Panc1 (cell line): ENCODE data around the gene DCUN1D2. TPM values are rescaled to one million over a fixed set of nuclear protein-coding genes. Genes with fewer than 3 reads are reported as not detected.

ENCODE experiments used
- ATAC-seq: fragments of 200-7000 bp; cut with Tn5 transposase; 2 replicates; pipeline ENCODE4 v1.9.1; 2020; ENCODE audit warnings: mild to moderate bottlenecking, moderate library complexity
- BruUV-seq: library from RNA; stranded (reverse); fragments of 400-500 nt; replicated peaks from 2 replicates; lab custom pipeline; 2021; lab: Mats Ljungman, UMichigan
- CTCF ChIA-PET: fragments of 300-600 bp; sonication (Branson Sonifier 250); formaldehyde crosslinking; loops from one replicate; lab custom pipeline; 2022; ENCODE audit warnings: antibody characterized with exemption; lab: Charles Lee
- POLR2A ChIA-PET: fragments of 300-600 bp; sonication (Branson Sonifier 250); formaldehyde crosslinking; loops from one replicate; lab custom pipeline; 2022; ENCODE audit warnings: antibody characterized with exemption; lab: Charles Lee
- DNase-seq: peaks from one replicate; pipeline ENCODE4 v3.0.0-alpha.2; 2010; ENCODE audit warnings: low read depth, low spot score
- H3K27ac ChIP-seq: 2 replicates; pipeline ENCODE4 v1.5.1; 2011; ENCODE audit warnings: mild to moderate bottlenecking, low read length, inconsistent platforms
- H3K27me3 ChIP-seq: fragments of 200-500 bp; sonication (Bioruptor generic); 2 replicates; pipeline ENCODE4 v1.6.0; 2014; ENCODE audit warnings: low read length, inconsistent platforms; ENCODE audit not compliant: control insufficient read depth, insufficient read depth
- H3K36me3 ChIP-seq: fragments of 200-500 bp; sonication (Bioruptor generic); 2 replicates; pipeline ENCODE4 v1.5.1; 2014; ENCODE audit warnings: inconsistent platforms, mild to moderate bottlenecking, low read length, moderate library complexity; ENCODE audit not compliant: control insufficient read depth, insufficient read depth
- H3K4me1 ChIP-seq: 2 replicates; pipeline ENCODE4 v1.5.1; 2011; ENCODE audit warnings: inconsistent platforms, mild to moderate bottlenecking, low read length, moderate library complexity; ENCODE audit not compliant: control insufficient read depth, insufficient read depth
- H3K4me3 ChIP-seq, 2 experiments: 2 replicates each; pipeline ENCODE4 v1.5.1; 2011 to 2012; ENCODE audit warnings: low read depth in 2 of 2, low read length in 2 of 2, mild to moderate bottlenecking in 2 of 2, inconsistent platforms in 1 of 2, moderate library complexity in 1 of 2
- H3K9me3 ChIP-seq: fragments of 200-500 bp; sonication (Bioruptor generic); 2 replicates; pipeline ENCODE4 v1.5.1; 2014; ENCODE audit warnings: low read depth, mild to moderate bottlenecking, inconsistent platforms, low read length, moderate library complexity; ENCODE audit not compliant: control insufficient read depth, insufficient read depth
- CTCF ChIP-seq: fragments of 450-650 bp; IDR thresholded peaks from 2 replicates; pipeline ENCODE4 v1.5.1; 2017; ENCODE audit warnings: mild to moderate bottlenecking
- POLR2AphosphoS5 ChIP-seq: IDR thresholded peaks from 2 replicates; pipeline ENCODE4 v1.6.1; 2012; ENCODE audit warnings: mild to moderate bottlenecking, low read depth, low read length, moderate library complexity
- SIN3A ChIP-seq: IDR thresholded peaks from 2 replicates; pipeline ENCODE4 v1.6.1; 2012; ENCODE audit warnings: low read depth, mild to moderate bottlenecking, low read length, moderate library complexity, borderline replicate concordance; ENCODE audit not compliant: insufficient read depth
- TCF7L2 ChIP-seq: IDR thresholded peaks from 2 replicates; pipeline ENCODE4 v1.6.1; 2011; ENCODE audit warnings: mild to moderate bottlenecking, low read depth, low read length, inconsistent platforms
- in situ Hi-C: cut with HindIII; loops from 2 replicates; pipeline ENCODE4 v1.10.0; 2016; ENCODE audit warnings: low sequenced_read_pairs, low pct_unique_long_range_greater_than_20kb
- intact Hi-C: fragments of 100-400 bp; cut with micrococcal nuclease; formaldehyde crosslinking; loops from one replicate; pipeline ENCODE4 v1.10.0; 2022; ENCODE audit not compliant: unreplicated experiment
- total RNA-seq: library from RNA; stranded (reverse); gene quantifications from one replicate; pipeline ENCODE4 v1.2.1, GENCODE V29; 2021; ENCODE audit not compliant: unreplicated experiment
- TF ChIP-seq, protein P1 (sequence below), 2 experiments: IDR thresholded peaks; 2 replicates each; pipeline ENCODE4 v1.6.1; 2011 to 2012; ENCODE audit warnings: low read depth in 2 of 2, control low read depth in 1 of 2, low read length in 1 of 2, mild to moderate bottlenecking in 1 of 2, moderate library complexity in 1 of 2; ENCODE audit not compliant: insufficient read depth in 1 of 2

Gene DCUN1D2
- total RNA-seq, 1 experiment from 2014 or later = 22.8 TPM

GRCh38 chr13:113442985-113443362, 47.5 kb downstream of the DCUN1D2 start:
- H3K4me1 ChIP-seq = no peaks in the 10 kb centered on the region
- no peak for DNase-seq
- no peak for ATAC-seq
- in situ Hi-C loops = no loop called here
- no peaks in the 10 kb centered on the region for H3K36me3 ChIP-seq
- CTCF ChIA-PET = no interaction called here
- H3K4me3 ChIP-seq = no peak overlapping the region
- POLR2A ChIA-PET = interaction anchor here (0.7 kb wide), 1 partner anchor 145 kb away, joined by 4 read pairs; no protein-coding TSS in a partner anchor
- BruUV-seq = no TSS peak
- no peaks in the 10 kb centered on the region for H3K9me3 ChIP-seq
- no peak overlapping the region for H3K27ac ChIP-seq
- intact Hi-C loops = no loop called here
- TF ChIP-seq POLR2AphosphoS5 (no peak), TCF7L2 (no peak), CTCF (no peak), SIN3A (no peak)
- TF ChIP-seq, protein P1, sequence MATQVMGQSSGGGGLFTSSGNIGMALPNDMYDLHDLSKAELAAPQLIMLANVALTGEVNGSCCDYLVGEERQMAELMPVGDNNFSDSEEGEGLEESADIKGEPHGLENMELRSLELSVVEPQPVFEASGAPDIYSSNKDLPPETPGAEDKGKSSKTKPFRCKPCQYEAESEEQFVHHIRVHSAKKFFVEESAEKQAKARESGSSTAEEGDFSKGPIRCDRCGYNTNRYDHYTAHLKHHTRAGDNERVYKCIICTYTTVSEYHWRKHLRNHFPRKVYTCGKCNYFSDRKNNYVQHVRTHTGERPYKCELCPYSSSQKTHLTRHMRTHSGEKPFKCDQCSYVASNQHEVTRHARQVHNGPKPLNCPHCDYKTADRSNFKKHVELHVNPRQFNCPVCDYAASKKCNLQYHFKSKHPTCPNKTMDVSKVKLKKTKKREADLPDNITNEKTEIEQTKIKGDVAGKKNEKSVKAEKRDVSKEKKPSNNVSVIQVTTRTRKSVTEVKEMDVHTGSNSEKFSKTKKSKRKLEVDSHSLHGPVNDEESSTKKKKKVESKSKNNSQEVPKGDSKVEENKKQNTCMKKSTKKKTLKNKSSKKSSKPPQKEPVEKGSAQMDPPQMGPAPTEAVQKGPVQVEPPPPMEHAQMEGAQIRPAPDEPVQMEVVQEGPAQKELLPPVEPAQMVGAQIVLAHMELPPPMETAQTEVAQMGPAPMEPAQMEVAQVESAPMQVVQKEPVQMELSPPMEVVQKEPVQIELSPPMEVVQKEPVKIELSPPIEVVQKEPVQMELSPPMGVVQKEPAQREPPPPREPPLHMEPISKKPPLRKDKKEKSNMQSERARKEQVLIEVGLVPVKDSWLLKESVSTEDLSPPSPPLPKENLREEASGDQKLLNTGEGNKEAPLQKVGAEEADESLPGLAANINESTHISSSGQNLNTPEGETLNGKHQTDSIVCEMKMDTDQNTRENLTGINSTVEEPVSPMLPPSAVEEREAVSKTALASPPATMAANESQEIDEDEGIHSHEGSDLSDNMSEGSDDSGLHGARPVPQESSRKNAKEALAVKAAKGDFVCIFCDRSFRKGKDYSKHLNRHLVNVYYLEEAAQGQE (IDR thresholded peaks at IDR 0.05; ENCODE audit: insufficient read depth in 1 of 2, low read depth in 2 of 2, low read length in 1 of 2) = no peak
- no peaks in the 10 kb centered on the region for H3K27me3 ChIP-seq

DNA sequence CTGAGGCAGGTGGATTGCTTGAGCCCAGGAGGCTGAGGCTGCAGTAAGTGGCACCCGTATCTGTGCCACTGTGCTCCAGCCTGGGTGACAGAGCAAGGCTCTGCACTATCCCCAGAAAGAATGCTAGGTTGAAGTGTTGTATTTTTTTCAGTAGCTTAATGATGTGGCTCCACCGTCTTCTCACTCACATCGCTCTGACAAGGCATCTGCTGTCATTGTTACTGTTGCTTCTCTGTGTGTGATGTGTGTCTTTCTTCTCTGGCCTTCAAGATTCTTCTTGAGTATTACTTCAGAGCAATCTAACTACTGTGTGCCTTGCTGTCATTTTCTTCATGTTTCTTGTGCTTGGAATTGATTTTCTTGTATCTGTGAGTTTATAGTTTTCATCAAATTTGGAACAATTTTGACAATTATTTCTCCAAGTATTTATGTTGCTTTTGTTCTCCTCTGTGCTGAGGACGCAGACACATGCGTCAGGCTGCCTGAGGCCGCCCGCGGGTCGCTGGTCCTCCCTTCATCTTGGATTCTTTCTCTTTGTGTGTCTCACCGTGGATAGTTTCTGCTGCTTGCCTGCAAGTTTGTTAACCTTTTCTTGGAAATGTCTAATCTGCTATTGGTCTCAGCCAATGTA, 48.0 kb downstream of the DCUN1D2 start:
- H3K9me3 ChIP-seq = no peaks in the 10 kb centered on the region
- TF ChIP-seq, protein P1 (IDR thresholded peaks at IDR 0.05; ENCODE audit: insufficient read depth in 1 of 2, low read depth in 2 of 2, low read length in 1 of 2) = no peak
- BruUV-seq = no TSS peak
- in situ Hi-C loops (no loop called here), intact Hi-C loops (no loop called here)
- ChIA-PET CTCF (no interaction called here), POLR2A (no interaction called here)
- H3K4me3 ChIP-seq = no peak overlapping the region
- no peak for ATAC-seq
- no peaks in the 10 kb centered on the region for H3K4me1 ChIP-seq
- DNase-seq = no peak
- no peak overlapping the region for H3K27ac ChIP-seq
- H3K36me3 ChIP-seq = no peaks in the 10 kb centered on the region
- H3K27me3 ChIP-seq = no peaks in the 10 kb centered on the region
